Endothelial cell of umbilical vein (primary cell): ENCODE results near the gene LMO1. TPM values are rescaled to one million over a fixed set of nuclear protein-coding genes. Genes with fewer than 3 reads are reported as not detected.

Experiments
- BruUV-seq: library from RNA; stranded (reverse); fragments of 400-500 nt; replicated peaks from 2 replicates; lab custom pipeline; 2021; lab: Mats Ljungman, UMichigan
- CTCF ChIA-PET: fragments of 300-600, 350-600 bp; sonication (Branson Sonifier 250); formaldehyde crosslinking; loops from one replicate; lab custom pipeline; 2021; ENCODE audit warnings: antibody characterized with exemption, inconsistent platforms; lab: Charles Lee
- POLR2A ChIA-PET: fragments of 300-600, 350-600 bp; sonication (Branson Sonifier 250); formaldehyde crosslinking; loops from one replicate; lab custom pipeline; 2021; ENCODE audit warnings: antibody characterized with exemption, inconsistent platforms; lab: Charles Lee
- DNase-seq: peaks from one replicate; pipeline ENCODE4 v3.0.0-alpha.2; 2011; ENCODE audit warnings: low read depth, low spot score
- FAIRE-seq: peaks from 2 replicates; lab custom pipeline; 2011; peaks lifted over from hg19 to GRCh38; lab: Jason Lieb, UNC
- H2AFZ ChIP-seq: 2 replicates; pipeline ENCODE4 v1.6.0; 2012; ENCODE audit warnings: low read depth, low read length, control low read depth, inconsistent platforms
- H3K27ac ChIP-seq: 2 replicates; pipeline ENCODE4 v1.5.1; 2011; ENCODE audit warnings: low read depth, mild to moderate bottlenecking, control low read depth, low read length, moderate library complexity; ENCODE audit not compliant: insufficient read depth
- H3K27me3 ChIP-seq, 2 experiments: 2 replicates each; pipeline versions ENCODE4 v1.6.0 to v1.6.1; 2011; ENCODE audit warnings: low read length in 2 of 2, mixed read lengths in 1 of 2; ENCODE audit not compliant: control insufficient read depth in 2 of 2, insufficient read depth in 2 of 2
- H3K36me3 ChIP-seq, 2 experiments: 2 replicates in 1 of 2; 3 replicates in 1 of 2; pipeline ENCODE4 v1.5.1; 2011; ENCODE audit warnings: low read length in 2 of 2, mild to moderate bottlenecking in 1 of 2, moderate library complexity in 1 of 2; ENCODE audit not compliant: control insufficient read depth in 2 of 2, insufficient read depth in 2 of 2; ENCODE audit errors: extremely low read depth in 1 of 2
- H3K4me1 ChIP-seq: 3 replicates; pipeline ENCODE4 v1.5.1; 2011; ENCODE audit warnings: mild to moderate bottlenecking, low read length; ENCODE audit not compliant: control insufficient read depth, insufficient read depth; ENCODE audit errors: extremely low read depth
- H3K4me2 ChIP-seq: 2 replicates; pipeline ENCODE4 v1.6.1; 2011; ENCODE audit warnings: low read length, control low read depth, mixed read lengths; ENCODE audit not compliant: insufficient read depth
- H3K4me3 ChIP-seq, 3 experiments: fragments of 200-600 bp in 1 of 3; sonication (generic), shearing (Covaris generic) in 1 of 3; replicated peaks in 1 of 3; 2 replicates each; pipeline ENCODE4 v1.5.1; 2011 to 2016; ENCODE audit warnings: control low read depth in 3 of 3, low read length in 3 of 3, mild to moderate bottlenecking in 2 of 3, inconsistent platforms in 1 of 3, low read depth in 1 of 3, moderate library complexity in 1 of 3; ENCODE audit not compliant: insufficient read depth in 1 of 3
- H3K79me2 ChIP-seq: 2 replicates; pipeline ENCODE4 v1.6.0; 2012; ENCODE audit warnings: low read length, inconsistent platforms; ENCODE audit not compliant: control insufficient read depth, insufficient read depth
- H3K9ac ChIP-seq: replicated peaks from 2 replicates; pipeline ENCODE3; 2011; ENCODE audit warnings: low read length, control low read depth; ENCODE audit not compliant: insufficient read depth; ENCODE audit errors: extremely low read depth
- H3K9me1 ChIP-seq: replicated peaks from 3 replicates; pipeline ENCODE4 v1.6.0; 2011; ENCODE audit warnings: mild to moderate bottlenecking, low read length; ENCODE audit not compliant: control insufficient read depth, insufficient read depth; ENCODE audit errors: extremely low read depth
- H3K9me3 ChIP-seq: replicated peaks from 2 replicates; pipeline ENCODE4 v1.5.1; 2012; ENCODE audit warnings: low read length, inconsistent platforms; ENCODE audit not compliant: control insufficient read depth, insufficient read depth
- H4K20me1 ChIP-seq: replicated peaks from 2 replicates; pipeline ENCODE3; 2011; ENCODE audit warnings: mild to moderate bottlenecking, low read length; ENCODE audit not compliant: control insufficient read depth, insufficient read depth; ENCODE audit errors: extremely low read depth
- EZH2 ChIP-seq: IDR thresholded peaks from 2 replicates; pipeline ENCODE4 v1.6.1; 2012; ENCODE audit warnings: borderline replicate concordance, low read depth, mild to moderate bottlenecking, moderate library complexity, low read length, inconsistent platforms; ENCODE audit not compliant: severe bottlenecking
- FOS ChIP-seq: IDR thresholded peaks from 2 replicates; pipeline ENCODE4 v1.6.1; 2011; ENCODE audit warnings: mild to moderate bottlenecking, low read length, moderate library complexity, borderline replicate concordance; ENCODE audit not compliant: insufficient read depth
- GATA2 ChIP-seq: IDR thresholded peaks from 2 replicates; pipeline ENCODE4 v1.7.0; 2011; ENCODE audit warnings: low read depth, mild to moderate bottlenecking, moderate library complexity, mixed read lengths, low read length; ENCODE audit not compliant: insufficient read length, insufficient read depth
- JUN ChIP-seq: IDR thresholded peaks from 2 replicates; pipeline ENCODE4 v1.6.1; 2011; ENCODE audit warnings: borderline replicate concordance, low read depth; ENCODE audit not compliant: insufficient read length, insufficient read depth
- MYC ChIP-seq: IDR thresholded peaks from one replicate; pipeline ENCODE4 v1.6.1; 2011; ENCODE audit warnings: mild to moderate bottlenecking, low read depth, low read length
- POLR2A ChIP-seq: IDR thresholded peaks from 2 replicates; pipeline ENCODE4 v1.6.1; 2012; ENCODE audit warnings: low read depth, mild to moderate bottlenecking, control low read depth, low read length
- POLR2AphosphoS5 ChIP-seq: IDR thresholded peaks from 2 replicates; pipeline ENCODE4 v1.6.1; 2012; ENCODE audit warnings: low read depth, mild to moderate bottlenecking, control low read depth, low read length, moderate library complexity; ENCODE audit not compliant: insufficient read depth
- dilution Hi-C: fragments of 300-500 bp; cut with MboI; formaldehyde crosslinking; loops from one replicate; pipeline ENCODE4 v1.15.0; 2019; ENCODE audit warnings: low sequenced_read_pairs; ENCODE audit not compliant: extremely low pct_ligation_motif_present
- intact Hi-C: fragments of 100-400 bp; cut with micrococcal nuclease; formaldehyde crosslinking; loops from one replicate; pipeline ENCODE4 v1.10.0; 2022
- polyA plus RNA-seq, 4 experiments: library from polyadenylated mRNA; depleted of rRNA in 3 of 4; stranded (reverse) in 3 of 4; unstranded in 1 of 4; fragments of >200 nt; gene quantifications; 2 replicates each; pipeline versions ENCODE4 v1.2.1 to v1.2.3, GENCODE V29; 2011 to 2012; ENCODE audit warnings: missing spikeins in 1 of 4
- total RNA-seq: library from RNA; stranded (reverse); gene quantifications from 2 replicates; pipeline ENCODE4 v1.2.3, GENCODE V29; 2021
- TF ChIP-seq, protein P1 (sequence below): IDR thresholded peaks from 2 replicates; pipeline ENCODE4 v1.6.1; 2011; ENCODE audit not compliant: insufficient read depth, insufficient read length
- TF ChIP-seq, protein P2 (sequence below), 2 donors: IDR thresholded peaks; 1 replicate in 1 of 2; 2 replicates in 1 of 2; pipeline ENCODE4 v1.5.1; 2011; ENCODE audit warnings: low read length in 2 of 2, mild to moderate bottlenecking in 2 of 2, moderate library complexity in 2 of 2, control low read depth in 1 of 2, inconsistent platforms in 1 of 2, low read depth in 1 of 2; ENCODE audit not compliant: insufficient read depth in 1 of 2; ENCODE audit errors: extremely low read depth in 1 of 2

The LMO1 gene
- total and polyA plus RNA-seq, 2 donors (not counting 3 experiments of a cell fraction or from before 2014, with no cell fraction given): not detected

- TF ChIP-seq FOS: no peak
- no peak for TF ChIP-seq MYC
- no peak for TF ChIP-seq EZH2
- TF ChIP-seq JUN: no peak
- no peak for TF ChIP-seq POLR2A
- intact Hi-C loops (no loop called here), dilution Hi-C loops (no loop called here)
- no peak overlapping the region for H3K9ac ChIP-seq
- H3K4me1 ChIP-seq: no peaks in the 10 kb centered on the region
- no peak overlapping the region for H2AFZ ChIP-seq
- H3K4me3 ChIP-seq: no peak overlapping the region
- no peak overlapping the region for H3K27ac ChIP-seq
- H3K9me1 ChIP-seq: no peaks in the 10 kb centered on the region
- no peak overlapping the region for H3K4me2 ChIP-seq
- H3K36me3 ChIP-seq: no peaks in the 10 kb centered on the region
- ChIA-PET CTCF (interaction anchor here (1.8 to 2.4 kb wide), 2 partner anchors 45 to 348 kb away, joined by 7 to 10 read pairs; partner anchors contain the start of gene LMO1), POLR2A (no interaction called here)
- FAIRE-seq: no peak
- H3K79me2 ChIP-seq: no peaks in the 10 kb centered on the region
- no peak for DNase-seq
- BruUV-seq: no TSS peak
- no peaks in the 10 kb centered on the region for H4K20me1 ChIP-seq
- peaks cover 2 to 6% of the 10 kb centered on the region in 2 experiments for H3K27me3 ChIP-seq
- H3K9me3 ChIP-seq: no peaks in the 10 kb centered on the region
These were observed 45.3 kb downstream of the LMO1 start for GRCh38 chr11:8218409-8218808.

- POLR2A ChIA-PET: no interaction called here
These were observed 45.8 kb downstream of the LMO1 start for GRCh38 chr11:8217926-8218325.

More at GRCh38 chr11:8217926-8218325, 45.8 kb downstream of the LMO1 start:
- DNase-seq (no peak), FAIRE-seq (no peak)
- CTCF ChIA-PET: interaction anchor here (0.7 to 2.4 kb wide), 6 partner anchors 11 to 741 kb away, joined by 3 to 10 read pairs (median 5); partner anchors contain the start of gene LMO1
- no peak overlapping the region for H3K4me2 ChIP-seq
- H3K9me1 ChIP-seq: no peaks in the 10 kb centered on the region
- peaks cover 2 to 6% of the 10 kb centered on the region in 2 experiments for H3K27me3 ChIP-seq
- no peaks in the 10 kb centered on the region for H4K20me1 ChIP-seq
- intact Hi-C loops: no loop called here
- no peaks in the 10 kb centered on the region for H3K36me3 ChIP-seq
- dilution Hi-C loops: no loop called here
- no peak overlapping the region for H3K27ac ChIP-seq
- TF ChIP-seq POLR2AphosphoS5: no peak
- no peak for TF ChIP-seq JUN
- TF ChIP-seq MYC: no peak
- TF ChIP-seq POLR2A: no peak
- no peak for TF ChIP-seq EZH2
- TF ChIP-seq GATA2: no peak
- TF ChIP-seq FOS: no peak
- TF ChIP-seq, protein P1, sequence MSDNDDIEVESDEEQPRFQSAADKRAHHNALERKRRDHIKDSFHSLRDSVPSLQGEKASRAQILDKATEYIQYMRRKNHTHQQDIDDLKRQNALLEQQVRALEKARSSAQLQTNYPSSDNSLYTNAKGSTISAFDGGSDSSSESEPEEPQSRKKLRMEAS: no peak
- TF ChIP-seq, protein P2, sequence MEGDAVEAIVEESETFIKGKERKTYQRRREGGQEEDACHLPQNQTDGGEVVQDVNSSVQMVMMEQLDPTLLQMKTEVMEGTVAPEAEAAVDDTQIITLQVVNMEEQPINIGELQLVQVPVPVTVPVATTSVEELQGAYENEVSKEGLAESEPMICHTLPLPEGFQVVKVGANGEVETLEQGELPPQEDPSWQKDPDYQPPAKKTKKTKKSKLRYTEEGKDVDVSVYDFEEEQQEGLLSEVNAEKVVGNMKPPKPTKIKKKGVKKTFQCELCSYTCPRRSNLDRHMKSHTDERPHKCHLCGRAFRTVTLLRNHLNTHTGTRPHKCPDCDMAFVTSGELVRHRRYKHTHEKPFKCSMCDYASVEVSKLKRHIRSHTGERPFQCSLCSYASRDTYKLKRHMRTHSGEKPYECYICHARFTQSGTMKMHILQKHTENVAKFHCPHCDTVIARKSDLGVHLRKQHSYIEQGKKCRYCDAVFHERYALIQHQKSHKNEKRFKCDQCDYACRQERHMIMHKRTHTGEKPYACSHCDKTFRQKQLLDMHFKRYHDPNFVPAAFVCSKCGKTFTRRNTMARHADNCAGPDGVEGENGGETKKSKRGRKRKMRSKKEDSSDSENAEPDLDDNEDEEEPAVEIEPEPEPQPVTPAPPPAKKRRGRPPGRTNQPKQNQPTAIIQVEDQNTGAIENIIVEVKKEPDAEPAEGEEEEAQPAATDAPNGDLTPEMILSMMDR (IDR thresholded peaks at IDR 0.05; ENCODE audit: extremely low read depth in 1 of 2, insufficient read depth in 1 of 2, low read depth in 1 of 2, low read length in 2 of 2): no peak
- H3K4me1 ChIP-seq: no peaks in the 10 kb centered on the region
- BruUV-seq: no TSS peak
- H2AFZ ChIP-seq: no peak overlapping the region
- H3K79me2 ChIP-seq: no peaks in the 10 kb centered on the region
- no peak overlapping the region for H3K4me3 ChIP-seq
- no peak overlapping the region for H3K9ac ChIP-seq
- no peaks in the 10 kb centered on the region for H3K9me3 ChIP-seq
